ENCODE measurements around the gene DMRTA1.
"Not testable (repeated sequence)": the region's sequence is repeated elsewhere in the genome, so short reads cannot be mapped to it uniquely, and the experiment has no call there.

Gene DMRTA1, protein sequence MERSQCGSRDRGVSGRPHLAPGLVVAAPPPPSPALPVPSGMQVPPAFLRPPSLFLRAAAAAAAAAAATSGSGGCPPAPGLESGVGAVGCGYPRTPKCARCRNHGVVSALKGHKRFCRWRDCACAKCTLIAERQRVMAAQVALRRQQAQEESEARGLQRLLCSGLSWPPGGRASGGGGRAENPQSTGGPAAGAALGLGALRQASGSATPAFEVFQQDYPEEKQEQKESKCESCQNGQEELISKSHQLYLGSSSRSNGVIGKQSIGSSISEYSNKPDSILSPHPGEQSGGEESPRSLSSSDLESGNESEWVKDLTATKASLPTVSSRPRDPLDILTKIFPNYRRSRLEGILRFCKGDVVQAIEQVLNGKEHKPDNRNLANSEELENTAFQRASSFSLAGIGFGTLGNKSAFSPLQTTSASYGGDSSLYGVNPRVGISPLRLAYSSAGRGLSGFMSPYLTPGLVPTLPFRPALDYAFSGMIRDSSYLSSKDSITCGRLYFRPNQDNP

DNA sequence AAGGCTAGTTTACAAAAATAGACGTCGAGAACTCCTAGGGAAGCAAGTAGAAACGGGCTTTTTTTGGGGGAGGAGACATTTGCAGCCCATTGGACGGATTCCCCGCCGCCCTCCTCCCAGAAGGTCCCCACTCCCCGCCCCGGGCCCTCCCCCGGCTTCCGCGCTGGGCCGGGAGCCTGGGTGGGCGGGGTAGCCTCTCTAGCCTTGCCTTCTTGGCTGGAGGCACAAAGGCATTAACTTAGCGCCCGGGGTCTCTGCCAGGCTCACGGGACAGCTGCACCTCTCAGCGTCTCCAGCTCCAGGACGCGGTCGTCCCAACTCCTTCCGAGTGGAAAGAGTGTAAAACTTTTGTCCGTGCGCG lies at the start of gene DMRTA1:
DMRTA1 (plus strand) TSS at position 236 of the 361 bp plus-strand sequence. CDS start 242 bp downstream, outside the sequence.
- DNase-seq, result peak; percentile 64

DNA sequence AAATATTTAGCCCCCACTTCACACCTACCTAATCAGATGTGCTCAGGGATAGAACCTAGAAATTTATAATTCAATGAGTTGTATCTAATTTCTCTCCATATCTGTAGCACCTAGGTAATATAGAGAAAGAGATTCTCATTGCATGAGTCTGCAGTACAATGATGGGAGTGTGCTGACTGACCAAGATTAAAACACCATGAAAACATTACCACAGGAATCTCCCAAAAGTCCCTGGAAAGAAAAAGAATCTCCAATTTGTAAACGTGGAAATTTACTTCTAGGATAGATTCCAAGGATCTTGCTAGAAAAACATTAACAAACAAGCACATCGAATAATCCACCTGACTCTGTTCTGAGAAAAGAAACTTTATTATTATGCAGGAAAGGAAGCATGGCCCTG lies 45.0 kb upstream of the DMRTA1 start:
- DNase-seq, result no peak

DNA sequence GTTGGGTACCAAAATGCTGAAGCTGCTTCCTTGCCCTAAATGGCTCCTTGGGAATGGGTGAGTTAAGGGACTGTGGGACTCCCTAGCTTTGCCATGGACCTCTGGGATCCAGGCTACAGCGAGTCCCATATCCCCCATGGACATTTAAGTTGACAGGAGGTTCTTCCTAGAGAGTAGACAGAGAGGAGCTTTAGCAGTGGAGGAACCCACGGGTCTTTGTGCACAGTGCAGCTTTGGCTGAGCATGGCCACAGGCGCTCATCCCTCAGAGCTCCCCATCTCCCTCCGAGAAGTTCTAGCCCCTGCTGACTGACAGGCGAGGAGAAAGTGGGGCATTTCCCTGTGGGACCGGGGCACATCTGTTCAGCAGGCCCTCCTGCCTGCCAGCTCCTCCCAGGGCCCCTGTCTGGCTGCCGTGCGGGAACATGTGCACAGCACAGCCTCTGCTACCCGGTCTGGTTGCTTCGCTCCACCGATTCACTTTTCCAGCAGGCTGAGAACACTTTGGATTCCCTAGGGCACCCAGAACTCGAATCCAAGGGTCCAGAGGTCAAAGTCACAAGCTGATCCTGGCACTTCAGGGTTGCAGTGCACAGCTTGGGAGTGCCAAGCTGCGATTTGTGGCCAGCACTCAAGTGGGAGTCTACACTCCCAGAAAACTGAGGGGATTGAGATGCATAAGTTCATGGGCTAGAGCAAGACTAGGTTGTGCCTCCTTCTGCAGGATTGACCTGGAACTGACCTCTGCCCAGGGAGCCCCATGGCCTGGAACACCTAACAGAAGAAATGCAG lies 40.6 kb upstream of the DMRTA1 start:
- DNase-seq, result no peak

DNA sequence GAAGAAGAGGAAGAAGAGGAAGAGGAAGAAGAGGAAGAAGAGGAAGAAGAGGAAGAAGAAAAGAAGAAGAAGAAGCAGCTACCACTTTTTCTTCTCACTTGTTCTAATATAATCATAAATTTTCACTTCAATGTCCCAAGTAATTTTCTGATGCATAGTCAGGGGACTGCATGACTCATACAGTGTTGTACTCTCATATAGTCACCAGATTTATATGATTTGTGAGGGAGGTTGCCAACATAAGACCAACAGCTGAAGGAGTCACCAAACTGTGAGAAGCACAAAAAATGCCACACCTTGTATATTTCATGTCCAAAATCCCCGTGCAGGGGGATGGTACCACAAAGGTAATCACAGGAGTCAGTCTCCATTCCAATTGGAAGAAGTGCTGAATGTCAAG lies 32.7 kb upstream of the DMRTA1 start:
- peak; percentile 2 for DNase-seq

DNA sequence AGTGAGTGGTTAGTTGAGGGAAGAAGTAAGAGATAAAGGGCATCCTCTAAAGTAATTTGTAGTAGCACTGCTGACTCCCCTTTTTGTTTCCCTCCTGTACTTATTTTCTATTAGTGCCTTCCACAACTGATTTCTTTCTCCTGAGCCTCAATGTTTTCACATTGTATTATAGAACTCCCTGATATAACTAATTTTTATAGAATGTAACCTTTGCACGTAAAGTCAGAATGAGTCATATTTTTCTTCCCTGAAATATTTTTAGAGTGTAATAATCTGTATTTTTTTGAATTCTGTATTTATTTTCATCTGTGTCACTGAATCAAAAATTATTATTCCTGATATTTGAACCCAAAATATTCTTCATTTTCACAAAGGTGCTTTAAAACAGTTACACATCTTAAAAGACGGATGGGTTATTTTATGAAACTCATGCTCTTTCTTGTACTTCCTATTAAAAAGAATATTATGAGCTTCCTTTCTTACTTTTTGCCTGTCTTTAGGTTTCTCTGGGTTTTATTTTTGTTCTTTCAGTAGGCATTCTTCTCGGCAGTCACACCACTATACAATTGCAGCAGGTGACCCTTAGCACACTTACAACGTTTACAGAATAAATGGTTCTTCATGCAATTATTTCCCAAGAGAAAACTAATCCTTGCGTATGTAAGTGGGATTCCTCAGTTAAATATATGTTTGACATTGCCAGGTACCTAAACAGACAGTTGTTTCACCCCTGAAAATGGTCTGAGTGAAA lies 30.5 kb upstream of the DMRTA1 start:
- DNase-seq, result no peak

DNA sequence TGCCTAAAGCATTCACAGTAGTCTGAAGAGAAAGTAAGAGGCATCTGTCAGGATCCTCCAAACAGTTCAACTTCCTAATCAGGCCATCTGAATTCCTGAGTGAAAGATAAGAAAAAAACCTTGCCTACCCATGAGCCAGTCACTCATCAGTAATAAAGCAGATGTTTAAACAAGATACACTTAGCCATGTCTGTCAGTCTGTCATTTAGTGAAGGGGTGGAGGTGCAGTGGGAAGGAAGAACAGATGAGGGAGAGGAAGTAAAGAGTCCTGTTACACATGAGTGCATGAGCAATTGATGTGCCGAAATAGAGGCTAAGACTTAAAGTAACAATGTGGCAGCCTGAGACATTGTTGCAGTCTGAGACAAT lies 29.9 kb upstream of the DMRTA1 start:
- peak; percentile 5 for DNase-seq

DNA sequence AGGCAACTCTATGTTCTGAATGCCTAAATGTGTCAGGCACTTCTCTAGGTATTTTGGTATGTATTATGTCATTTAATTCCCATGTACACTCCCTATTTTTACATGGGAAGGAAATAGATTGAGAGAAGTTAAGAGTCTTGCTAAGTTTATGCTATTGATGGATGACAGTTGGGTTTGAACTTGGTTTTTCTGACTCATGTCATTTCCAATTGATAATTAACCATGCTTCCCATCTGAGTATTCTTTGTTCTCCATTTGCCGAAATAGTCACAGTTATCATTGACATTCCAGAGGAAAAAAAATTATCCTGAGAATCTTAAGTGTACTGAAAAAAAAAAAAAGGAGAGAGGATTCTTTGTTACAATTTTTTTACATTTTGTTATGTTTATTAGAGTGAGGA lies 23.1 kb upstream of the DMRTA1 start:
- no peak for DNase-seq

DNA sequence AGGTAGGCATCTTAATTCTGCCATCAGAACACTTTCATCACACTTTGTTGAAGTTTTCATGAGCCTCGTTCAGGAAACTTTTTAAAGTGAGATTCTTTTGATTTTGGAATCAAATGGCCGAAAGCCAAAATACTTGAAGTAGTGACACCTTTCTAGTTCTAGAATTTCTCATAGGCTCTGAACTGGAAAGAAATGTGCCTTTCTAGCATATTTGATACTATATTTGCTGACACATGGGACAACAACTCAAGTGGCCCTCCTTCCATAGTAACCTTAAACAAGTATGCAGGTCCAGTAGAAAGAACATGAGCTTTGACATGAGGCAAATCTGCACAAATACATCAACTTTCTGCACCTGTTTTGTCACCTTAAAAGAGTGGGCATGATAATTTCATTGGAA lies 22.0 kb upstream of the DMRTA1 start:
- no peak for DNase-seq

DNA sequence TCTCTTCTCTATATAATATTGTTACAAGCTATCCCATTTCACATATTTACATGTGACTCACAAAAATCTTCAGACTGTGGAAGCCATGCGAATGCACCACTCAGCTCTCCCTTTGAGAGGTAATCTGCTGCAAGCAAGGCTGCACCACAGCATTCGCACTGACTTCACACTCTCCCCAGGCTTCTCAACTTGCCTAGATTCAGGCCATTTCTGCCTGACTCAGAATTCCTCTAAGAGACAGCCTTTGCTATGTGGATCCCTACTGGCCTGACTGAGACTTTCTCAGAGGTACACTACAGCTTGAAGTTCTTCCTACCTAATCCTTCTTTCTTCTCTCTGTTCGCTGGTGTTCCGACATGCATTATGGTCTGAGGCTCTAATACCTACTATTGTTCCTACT lies 21.1 kb upstream of the DMRTA1 start:
- DNase-seq, result no peak

DNA sequence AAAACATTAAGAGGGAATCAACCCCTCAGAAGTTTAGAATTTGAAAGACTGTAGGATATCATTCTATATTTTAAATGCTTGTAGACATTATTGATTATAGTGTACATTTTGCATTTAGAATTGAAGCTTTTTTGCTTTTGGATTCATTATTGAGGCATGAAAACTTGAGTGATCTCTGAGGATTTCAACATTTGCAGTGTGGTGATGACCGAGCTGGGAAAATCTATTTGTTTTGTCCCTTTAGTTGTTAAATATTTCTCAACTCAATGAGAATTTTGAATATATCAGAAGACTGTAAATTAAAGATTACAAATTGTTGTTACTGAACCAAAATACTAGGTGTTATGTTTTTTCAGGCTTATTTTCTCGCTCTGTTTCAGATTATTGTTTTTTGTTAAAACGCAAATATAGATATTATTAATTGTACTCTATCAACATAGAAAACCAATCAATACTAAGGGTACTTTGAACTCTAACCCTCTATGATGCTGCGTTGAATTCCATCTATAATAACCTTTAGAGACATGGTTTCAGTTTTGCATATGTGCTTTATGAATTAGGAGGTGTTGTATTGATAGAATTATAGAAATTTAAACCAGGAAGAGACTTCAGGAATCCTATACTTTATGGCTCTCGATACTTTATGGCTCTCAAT lies 19.3 kb upstream of the DMRTA1 start:
- DNase-seq, result no peak

DNA sequence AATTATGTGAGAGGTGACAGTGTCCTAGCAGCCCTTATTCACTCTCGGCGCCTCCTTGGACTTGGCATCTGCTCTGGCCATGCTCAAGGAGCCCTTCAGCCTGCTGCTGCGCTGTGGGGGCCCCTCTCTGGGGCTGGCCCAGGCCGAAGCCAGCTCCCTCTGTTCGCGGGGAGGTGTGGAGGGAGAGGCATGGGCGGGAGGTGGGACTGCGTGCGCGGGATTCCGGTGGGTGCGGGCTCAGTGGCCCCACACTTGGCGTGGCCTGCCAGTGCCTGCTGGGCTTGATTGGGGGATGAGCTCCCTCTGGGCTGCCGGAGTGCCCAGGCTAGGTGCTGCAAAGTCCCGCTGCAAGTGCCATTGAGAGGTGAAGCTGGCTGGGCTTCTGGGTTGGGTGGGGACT lies 12.9 kb upstream of the DMRTA1 start:
- no peak for DNase-seq

DNA sequence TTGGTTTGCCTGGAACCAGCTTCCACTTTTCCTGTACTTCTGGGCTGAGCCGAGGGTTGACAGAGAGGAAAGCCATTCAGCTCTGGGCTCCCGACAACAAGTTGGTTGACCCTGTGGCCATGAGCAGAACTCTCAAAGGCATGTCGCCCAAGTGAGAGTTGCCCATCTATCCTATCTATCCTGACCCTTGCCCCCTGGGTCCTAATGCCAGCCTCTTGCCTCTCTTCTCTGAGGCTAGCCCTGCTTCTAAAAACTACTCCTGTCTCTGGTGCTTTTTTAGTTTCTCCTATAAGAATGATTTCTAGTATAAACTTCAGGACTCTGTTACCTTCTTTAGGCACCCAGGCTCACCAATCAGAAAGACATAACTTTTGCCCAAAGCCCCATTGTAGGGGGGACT lies 11.4 kb upstream of the DMRTA1 start:
- not testable (repeated sequence) for DNase-seq

DNA sequence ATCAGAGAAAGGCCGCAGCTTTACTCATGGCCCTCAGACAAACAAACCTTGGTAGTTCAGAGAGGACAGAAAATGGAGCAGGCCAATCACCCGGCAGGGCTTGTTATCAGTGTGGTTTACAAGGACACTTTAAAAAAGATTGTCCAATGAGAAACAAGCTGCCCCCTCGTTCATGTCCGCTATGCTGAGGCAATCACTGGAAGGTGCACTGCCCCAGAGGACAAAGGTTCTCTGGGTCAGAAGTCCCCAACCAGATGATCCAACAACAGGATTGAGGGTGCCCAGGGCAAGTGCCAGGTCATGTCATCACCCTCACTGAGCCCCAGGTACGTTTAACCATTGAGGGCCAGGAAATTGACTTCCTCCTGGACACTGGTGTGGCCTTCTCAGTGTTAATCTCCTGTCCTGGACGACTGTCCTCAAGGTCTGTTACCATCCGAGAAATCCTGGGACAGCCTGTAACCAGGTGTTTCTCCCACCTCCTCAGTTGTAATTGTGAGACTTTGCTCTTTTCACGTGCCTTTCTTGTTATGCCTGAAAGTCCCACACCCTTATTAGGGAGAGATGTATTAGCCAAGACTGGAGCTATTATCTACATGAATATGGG lies 9.1 kb upstream of the DMRTA1 start:
- DNase-seq, result not testable (repeated sequence)

DNA sequence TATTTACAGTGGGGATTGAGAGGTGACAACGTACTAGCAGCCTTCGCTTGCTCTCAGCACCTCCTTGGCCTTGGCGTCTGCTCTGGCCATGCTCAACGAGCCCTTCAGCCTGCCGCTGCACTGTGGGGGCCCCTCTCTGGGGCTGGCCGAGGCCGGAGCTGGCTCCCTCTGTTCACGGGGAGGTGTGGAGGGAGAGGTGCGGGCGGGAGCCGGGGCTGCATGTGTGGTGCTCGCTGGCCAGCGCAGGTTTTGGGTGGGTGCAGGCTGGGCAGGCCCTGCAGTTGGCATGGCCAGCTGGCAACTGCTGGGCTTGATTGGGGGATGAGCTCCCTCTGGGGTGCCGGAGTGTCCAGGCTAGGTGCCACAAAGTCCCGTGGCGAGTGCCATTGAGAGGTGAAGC lies 5.8 kb upstream of the DMRTA1 start:
- no peak for DNase-seq

DNA sequence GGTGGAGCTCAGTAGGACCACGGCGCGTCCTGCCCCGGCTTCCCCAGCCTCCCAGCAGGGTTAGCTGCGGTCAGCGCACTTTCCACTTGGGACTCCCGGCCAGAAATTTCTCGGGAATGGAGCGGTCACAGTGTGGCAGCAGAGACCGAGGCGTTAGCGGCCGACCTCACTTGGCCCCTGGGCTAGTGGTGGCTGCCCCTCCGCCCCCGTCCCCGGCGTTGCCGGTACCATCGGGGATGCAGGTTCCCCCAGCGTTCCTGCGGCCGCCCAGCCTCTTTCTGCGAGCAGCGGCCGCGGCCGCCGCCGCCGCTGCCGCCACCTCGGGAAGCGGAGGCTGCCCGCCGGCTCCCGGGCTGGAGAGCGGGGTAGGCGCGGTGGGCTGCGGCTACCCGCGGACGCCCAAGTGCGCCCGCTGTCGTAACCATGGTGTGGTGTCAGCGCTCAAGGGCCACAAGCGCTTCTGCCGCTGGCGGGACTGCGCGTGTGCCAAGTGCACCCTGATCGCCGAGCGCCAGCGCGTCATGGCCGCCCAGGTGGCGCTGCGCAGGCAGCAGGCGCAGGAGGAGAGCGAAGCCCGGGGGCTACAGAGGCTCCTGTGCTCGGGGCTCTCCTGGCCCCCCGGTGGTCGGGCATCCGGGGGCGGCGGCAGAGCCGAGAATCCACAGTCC lies 460 bp downstream of the DMRTA1 start:
- DNase-seq, result peak; percentile 84

DNA sequence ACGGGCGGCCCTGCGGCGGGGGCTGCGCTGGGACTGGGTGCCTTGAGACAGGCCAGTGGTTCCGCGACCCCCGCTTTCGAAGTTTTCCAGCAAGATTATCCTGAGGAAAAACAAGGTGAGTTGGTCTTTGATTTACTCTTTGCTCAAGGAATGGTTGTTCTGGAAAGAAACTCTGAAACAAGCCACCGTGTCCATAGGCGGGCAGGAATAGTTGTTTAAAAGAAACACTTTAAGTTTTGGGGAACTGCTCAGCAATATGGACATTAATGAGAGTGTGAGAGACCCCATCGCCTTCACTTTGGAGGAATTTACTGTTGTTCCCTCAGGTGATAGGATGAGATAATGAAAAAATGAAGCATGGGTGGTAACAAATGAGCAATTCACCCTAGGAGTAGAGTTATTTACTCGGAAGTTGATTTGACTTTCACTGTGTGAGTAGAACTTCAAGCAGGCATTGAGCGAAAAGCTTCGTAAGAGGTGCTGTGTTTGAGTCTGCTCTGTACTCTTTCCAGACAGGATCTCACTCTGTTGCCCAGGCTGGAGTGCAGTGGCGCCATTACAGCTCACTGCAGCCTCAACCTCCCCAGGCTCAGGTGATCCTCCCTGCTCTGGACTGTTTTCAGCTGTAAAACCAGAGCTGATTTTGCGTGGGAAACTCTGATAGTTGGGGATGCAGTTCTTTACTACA lies 1.1 kb downstream of the DMRTA1 start:
- DNase-seq, result peak; percentile 16

DNA sequence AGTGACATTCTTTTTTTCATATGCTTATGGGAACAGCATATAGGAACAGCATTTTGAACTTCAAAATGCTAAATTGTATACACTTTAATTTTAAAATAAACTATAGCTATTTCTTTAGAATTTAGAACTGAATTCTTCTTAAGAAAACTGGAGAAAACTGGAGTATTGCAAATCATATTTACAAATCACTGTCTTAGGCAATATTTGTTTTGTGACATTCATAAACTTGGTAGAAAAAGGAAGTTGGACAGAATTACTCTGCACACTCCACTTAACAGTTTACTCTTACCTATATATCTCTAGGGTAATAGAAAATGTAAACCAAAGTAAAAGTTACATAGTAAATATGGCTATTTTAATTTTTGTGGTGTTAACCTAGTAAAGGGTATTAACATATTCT lies 3.1 kb downstream of the DMRTA1 start:
- no peak for DNase-seq

DNA sequence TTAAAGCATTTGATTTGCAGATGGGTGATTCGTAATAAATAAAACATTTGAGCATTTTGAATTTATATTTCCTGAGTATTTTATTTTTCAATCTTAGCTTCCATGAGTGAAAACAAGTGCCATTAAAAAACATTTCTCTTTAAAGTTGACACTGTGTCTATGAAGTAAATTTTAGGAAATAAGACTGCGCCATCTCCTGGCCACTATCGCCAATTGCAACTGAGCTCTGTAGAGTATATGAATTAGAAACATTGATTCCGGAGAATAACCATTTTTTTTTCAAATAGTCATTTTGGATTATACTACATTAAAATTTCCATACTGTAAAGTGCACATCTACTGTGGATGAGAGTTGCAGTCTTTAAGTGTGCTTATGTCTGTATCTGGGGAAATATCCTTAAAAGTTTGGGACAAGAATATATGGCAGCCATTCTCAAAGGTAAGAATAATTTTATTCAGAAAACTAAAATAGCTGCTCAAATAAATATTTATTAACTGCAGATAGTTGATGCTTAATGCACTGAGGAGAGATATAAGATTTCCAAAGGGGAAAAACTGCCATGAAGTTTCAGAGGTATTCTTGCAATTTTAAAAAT lies 5.9 kb downstream of the DMRTA1 start:
- DNase-seq, result peak; percentile 53

DNA sequence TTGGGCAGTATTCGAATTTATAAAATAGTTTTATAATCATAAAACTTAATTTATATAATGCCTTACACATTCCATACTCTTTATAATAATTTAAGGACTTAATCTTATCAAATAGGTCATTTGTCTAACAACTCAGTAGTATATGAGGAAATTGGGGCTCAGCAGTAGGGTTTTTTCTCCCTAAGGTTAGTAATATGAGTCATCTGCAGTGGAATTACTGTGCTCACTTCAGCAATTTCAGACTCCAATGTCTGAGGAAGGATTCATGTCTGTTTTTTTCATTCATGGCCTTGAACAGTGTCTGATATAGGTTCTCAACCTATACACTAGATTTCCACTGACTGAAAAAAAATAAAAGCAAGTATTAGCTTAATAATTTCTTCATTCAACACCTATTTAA lies 7.4 kb downstream of the DMRTA1 start:
- DNase-seq, result no peak

DNA sequence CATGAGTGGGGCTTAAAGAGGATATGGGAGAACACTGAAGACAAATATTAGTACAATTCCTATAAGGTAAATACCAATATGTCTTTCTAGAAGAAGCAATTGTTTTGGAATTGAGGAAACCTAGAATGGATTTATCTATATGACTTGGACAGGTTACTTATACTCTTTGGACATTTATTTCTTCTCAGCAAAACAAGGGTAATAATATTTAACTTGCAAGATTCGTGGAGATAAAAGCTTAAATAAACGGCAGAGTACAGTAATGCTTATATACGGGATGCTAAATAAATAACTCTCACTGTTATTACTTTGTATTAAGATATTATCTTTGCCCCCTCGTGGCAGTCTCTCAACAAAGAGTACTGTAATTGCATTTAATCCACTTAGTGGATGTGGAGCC lies 8.6 kb downstream of the DMRTA1 start:
- no peak for DNase-seq

DNA sequence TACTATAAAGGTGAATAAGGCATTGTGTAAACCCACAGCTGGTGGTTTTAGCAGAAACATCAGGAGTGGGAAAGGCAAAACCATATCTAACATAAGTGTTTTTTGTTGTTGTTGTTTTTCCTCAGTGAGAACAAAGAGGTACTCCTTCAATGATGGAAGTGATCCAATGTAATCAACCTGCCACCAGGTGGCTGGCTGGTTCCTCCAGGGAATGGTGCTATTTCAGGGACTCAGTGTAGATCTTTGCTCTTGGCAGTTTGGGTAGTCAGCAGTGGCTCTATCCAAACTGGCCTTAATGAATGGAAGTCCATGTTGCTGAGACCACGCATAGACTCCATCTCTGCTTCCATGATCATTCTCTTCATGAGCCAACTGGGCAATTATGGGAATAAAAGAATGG lies 10.8 kb downstream of the DMRTA1 start:
- peak; percentile 64 for DNase-seq
